Gastroesophageal sphincter (tissue), 4 donors: ENCODE measurements around the gene GPHN. TPM values are rescaled to one million over a fixed set of nuclear protein-coding genes. Genes with fewer than 3 reads are reported as not detected.

Experiments used
- ATAC-seq: fragments of 150-250 bp; one replicate; pipeline ENCODE4 v1.9.1; 2016; ENCODE audit warnings: mild to moderate bottlenecking, moderate library complexity
- H3K27ac ChIP-seq, 4 donors: fragments of 200-600 bp; sonication (generic) in 3 of 4; 1 replicate in 3 of 4; 2 replicates in 1 of 4; pipeline ENCODE4 v1.5.1; 2016 to 2019
- H3K27me3 ChIP-seq: fragments of 200-600 bp; sonication (generic); one replicate; pipeline ENCODE4 v1.5.1; 2019
- H3K36me3 ChIP-seq, 2 donors: fragments of 200-600 bp; sonication (generic); one replicate each; pipeline ENCODE4 v1.5.1; 2019; ENCODE audit warnings: control low read depth in 1 of 2
- H3K4me1 ChIP-seq, 3 donors: fragments of 200-600 bp; sonication (generic); 1 replicate in 2 of 3; 2 replicates in 1 of 3; pipeline ENCODE4 v1.5.1; 2016 to 2019; ENCODE audit warnings: control low read depth in 2 of 3
- H3K4me3 ChIP-seq, 2 donors: fragments of 200-600 bp; sonication (generic); one replicate each; pipeline ENCODE4 v1.5.1; 2019; ENCODE audit warnings: mild to moderate bottlenecking in 1 of 2, moderate library complexity in 1 of 2
- H3K9me3 ChIP-seq, 3 donors: fragments of 200-600 bp; sonication (generic); one replicate each; pipeline ENCODE4 v1.5.1; 2017 to 2019; ENCODE audit warnings: control low read depth in 2 of 3
- CTCF ChIP-seq, 4 experiments: fragments of 200-600 bp in 2 of 4; fragments of 450-650 bp in 2 of 4; sonication (generic) in 1 of 4; IDR thresholded peaks; one replicate each; pipeline ENCODE4 v1.5.1; 2017 to 2019; ENCODE audit warnings: antibody characterized with exemption in 4 of 4, mild to moderate bottlenecking in 2 of 4, moderate library complexity in 2 of 4
- EP300 ChIP-seq: sonication (generic); formaldehyde crosslinking; IDR thresholded peaks from one replicate; pipeline ENCODE4 v1.6.1; 2017; ENCODE audit warnings: antibody characterized with exemption, mild to moderate bottlenecking
- POLR2A ChIP-seq, 2 donors: fragments of 450-650 bp; IDR thresholded peaks; one replicate each; pipeline ENCODE4 v1.6.1; 2017; ENCODE audit warnings: antibody characterized with exemption in 2 of 2, mild to moderate bottlenecking in 2 of 2, moderate library complexity in 1 of 2
- POLR2AphosphoS5 ChIP-seq: sonication (generic); formaldehyde crosslinking; IDR thresholded peaks from one replicate; pipeline ENCODE4 v1.6.1; 2017; ENCODE audit warnings: antibody characterized with exemption
- WGBS, 2 donors: methylation state at CpG; one replicate each; pipeline ENCODE4 v1.1.5; 2018; ENCODE audit warnings: low coverage in 1 of 2; 5-methylcytosine and 5-hydroxymethylcytosine counted together
- total RNA-seq, 4 donors: library from RNA; depleted of rRNA; stranded (reverse); fragments of >200 nt; gene quantifications; one replicate each; pipeline ENCODE4 v1.1.0, GENCODE V29; 2016

Gene GPHN
- total RNA-seq, 4 donors from 2014 or later: 13.1 to 16.5 (median 14.7) TPM

GRCh38 chr14:66600416-66600815, 92.5 kb downstream of the GPHN start:
- no peaks in the 10 kb centered on the region for H3K4me1 ChIP-seq
- no peak overlapping the region for H3K27ac ChIP-seq
- H3K4me3 ChIP-seq: no peak overlapping the region
- no peaks in the 10 kb centered on the region for H3K27me3 ChIP-seq
- no peaks in the 10 kb centered on the region for H3K36me3 ChIP-seq
- peaks cover 0 to 9% (median 0%) of the 10 kb centered on the region in 3 donors for H3K9me3 ChIP-seq
- TF ChIP-seq POLR2AphosphoS5 (no peak), POLR2A (IDR thresholded peaks at IDR 0.05) (no peak), CTCF (IDR thresholded peaks at IDR 0.05) (no peak), EP300 (no peak)
- no peak for ATAC-seq
- 86 to 98% methylated on average over 3 of the region's 3 CpGs for WGBS, 2 donors

- ATAC-seq: no peak
- Histone ChIP-seq H3K4me3 (no peak overlapping the region), H3K27me3 (no peaks in the 10 kb centered on the region), H3K36me3 (no peaks in the 10 kb centered on the region), H3K9me3 (peaks cover 0 to 6% (median 0%) of the 10 kb centered on the region in 3 donors), H3K4me1 (no peaks in the 10 kb centered on the region), H3K27ac (no peak overlapping the region)
- WGBS, 2 donors: 86 to 100% methylated on average over 1 to 2 of the region's 2 CpGs
- TF ChIP-seq CTCF (IDR thresholded peaks at IDR 0.05): no peak
- no peak for TF ChIP-seq POLR2A (IDR thresholded peaks at IDR 0.05)
- TF ChIP-seq POLR2AphosphoS5: no peak
Observed at GRCh38 chr14:66601932-66602578, 94.1 kb downstream of the GPHN start.

GRCh38 chr14:66603945-66604344, 96.0 kb downstream of the GPHN start:
- ATAC-seq: no peak
- Histone ChIP-seq H3K4me3 (no peak overlapping the region), H3K27me3 (no peaks in the 10 kb centered on the region), H3K9me3 (peaks cover 0 to 4% (median 0%) of the 10 kb centered on the region in 3 donors), H3K4me1 (no peaks in the 10 kb centered on the region), H3K27ac (no peak overlapping the region), H3K36me3 (no peaks in the 10 kb centered on the region)
- TF ChIP-seq POLR2A (IDR thresholded peaks at IDR 0.05): no peak
- TF ChIP-seq CTCF (IDR thresholded peaks at IDR 0.05): no peak
- TF ChIP-seq EP300: no peak
- TF ChIP-seq POLR2AphosphoS5: no peak

GRCh38 chr14:66606826-66607225, 98.9 kb downstream of the GPHN start:
- H3K4me1 ChIP-seq: no peaks in the 10 kb centered on the region
- H3K27me3 ChIP-seq: no peaks in the 10 kb centered on the region
- WGBS, 2 donors: 40 to 88% methylated on average over 1 to 2 of the region's 2 CpGs
- no peak overlapping the region for H3K27ac ChIP-seq
- no peaks in the 10 kb centered on the region for H3K36me3 ChIP-seq
- ATAC-seq: no peak
- H3K9me3 ChIP-seq: peaks cover 0 to 7% (median 0%) of the 10 kb centered on the region in 3 donors
- TF ChIP-seq CTCF (IDR thresholded peaks at IDR 0.05) (no peak), POLR2AphosphoS5 (no peak), EP300 (no peak), POLR2A (IDR thresholded peaks at IDR 0.05) (no peak)
- H3K4me3 ChIP-seq: no peak overlapping the region

GRCh38 chr14:66610154-66610563, 102.2 kb downstream of the GPHN start:
- no peaks in the 10 kb centered on the region for H3K27me3 ChIP-seq
- no peaks in the 10 kb centered on the region for H3K4me1 ChIP-seq
- no peak for ATAC-seq
- H3K9me3 ChIP-seq: peaks cover 0 to 7% (median 0%) of the 10 kb centered on the region in 3 donors
- no peak overlapping the region for H3K4me3 ChIP-seq
- no peaks in the 10 kb centered on the region for H3K36me3 ChIP-seq
- H3K27ac ChIP-seq: no peak overlapping the region
- TF ChIP-seq POLR2AphosphoS5 (no peak), EP300 (no peak), POLR2A (IDR thresholded peaks at IDR 0.05) (no peak), CTCF (IDR thresholded peaks at IDR 0.05) (no peak)
- 87% methylated on average over 4 of the region's 4 CpGs; no CpG with 5 or more reads in 1 of the 2 donors for WGBS, 2 donors
